Skeletal muscle tissue (tissue), 4 donors: ENCODE measurements around the gene CFAP299. TPM values are rescaled to one million over a fixed set of nuclear protein-coding genes. Genes with fewer than 3 reads are reported as not detected.
"Not testable (repeated sequence)": the region's sequence is repeated elsewhere in the genome, so short reads cannot be mapped to it uniquely, and the experiment has no call there.

Source experiments
- H3K27ac ChIP-seq: one replicate; pipeline ENCODE4 v1.7.0; 2013; ENCODE audit warnings: mild to moderate bottlenecking, low read depth, low read length, inconsistent platforms
- H3K27me3 ChIP-seq, 3 donors: one replicate each; pipeline ENCODE4 v1.7.0; 2013; ENCODE audit warnings: low read length in 3 of 3; ENCODE audit not compliant: control insufficient read depth in 3 of 3, insufficient read depth in 3 of 3
- H3K36me3 ChIP-seq, 3 donors: one replicate each; pipeline ENCODE4 v1.7.0; 2013; ENCODE audit warnings: low read length in 3 of 3; ENCODE audit not compliant: control insufficient read depth in 3 of 3, insufficient read depth in 3 of 3
- H3K4me1 ChIP-seq, 3 donors: one replicate each; pipeline ENCODE4 v1.7.0; 2013; ENCODE audit warnings: low read length in 3 of 3, mild to moderate bottlenecking in 3 of 3; ENCODE audit not compliant: control insufficient read depth in 3 of 3, insufficient read depth in 3 of 3
- H3K4me3 ChIP-seq, 3 donors: one replicate each; pipeline ENCODE4 v1.7.0; 2013; ENCODE audit warnings: low read length in 3 of 3
- H3K9ac ChIP-seq, 3 donors: one replicate each; pipeline ENCODE4 v1.7.0; 2013; ENCODE audit warnings: low read length in 3 of 3, mild to moderate bottlenecking in 3 of 3, moderate library complexity in 2 of 3, low read depth in 1 of 3
- H3K9me3 ChIP-seq, 3 donors: one replicate each; pipeline ENCODE4 v1.7.0; 2013; ENCODE audit warnings: low read length in 3 of 3; ENCODE audit not compliant: control insufficient read depth in 3 of 3
- total RNA-seq: library from RNA; depleted of rRNA; stranded (reverse); fragments of >200 nt; gene quantifications from one replicate; pipeline ENCODE4 v1.2.3, GENCODE V29; 2014
- donor health status: Osteomylitis.

The CFAP299 gene
- total RNA-seq, 1 donor from 2014 or later: 0.52 TPM

DNA sequence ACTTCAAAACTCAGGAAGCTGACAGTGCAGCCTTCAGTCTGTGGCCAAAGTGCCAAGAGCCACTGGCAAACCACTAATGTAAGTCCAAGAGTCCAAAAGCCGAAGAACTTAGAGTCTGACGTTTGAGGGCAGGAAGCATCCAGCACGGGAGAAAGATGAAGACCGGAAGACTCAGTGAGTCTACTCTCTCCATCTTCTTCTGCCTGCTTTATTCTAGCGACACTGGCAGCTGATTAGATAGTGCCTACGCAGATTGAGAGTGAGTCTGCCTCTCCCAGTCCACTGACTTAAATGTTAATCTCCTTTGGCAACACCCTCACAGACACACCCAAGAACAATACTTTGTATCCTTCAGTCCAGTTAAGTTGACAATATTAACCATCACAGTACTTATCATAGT is 414.0 kb downstream of the CFAP299 start:
- not testable (repeated sequence) for H3K4me3 ChIP-seq, H3K27ac ChIP-seq, H3K4me1 ChIP-seq, H3K36me3 ChIP-seq, H3K9ac ChIP-seq, H3K27me3 ChIP-seq, H3K9me3 ChIP-seq

- no peaks in the 10 kb centered on the region for H3K36me3 ChIP-seq
- H3K4me1 ChIP-seq: no peaks in the 10 kb centered on the region
- H3K4me3 ChIP-seq: no peak overlapping the region
- no peaks in the 10 kb centered on the region for H3K27me3 ChIP-seq
- H3K9me3 ChIP-seq: no peaks in the 10 kb centered on the region
- H3K9ac ChIP-seq: no peak overlapping the region
- H3K27ac ChIP-seq: no peak overlapping the region
Observed at GRCh38 chr4:80751200-80751599, 415.7 kb downstream of the CFAP299 start.

DNA sequence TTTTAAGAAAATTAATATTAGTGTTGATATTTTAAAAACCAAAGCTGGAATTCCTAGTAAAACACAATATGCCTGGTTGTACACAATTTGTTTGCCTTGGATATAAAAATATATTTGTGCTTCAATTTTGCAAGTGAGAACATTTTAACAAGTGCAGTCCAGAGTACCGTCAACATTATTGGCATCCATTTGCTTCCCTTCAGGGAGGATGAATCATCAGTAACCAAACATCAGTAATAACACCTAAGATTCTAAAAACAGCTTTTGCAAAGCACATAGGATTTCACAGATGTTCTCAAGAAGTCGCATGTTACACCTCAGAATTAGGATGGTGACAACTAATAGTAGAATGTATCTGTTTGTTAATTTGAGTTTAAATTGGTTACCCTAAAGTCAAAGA is 432.4 kb downstream of the CFAP299 start:
- Histone ChIP-seq H3K27ac (no peak overlapping the region), H3K9ac (no peak overlapping the region), H3K27me3 (no peaks in the 10 kb centered on the region), H3K9me3 (no peaks in the 10 kb centered on the region), H3K4me3 (no peak overlapping the region), H3K36me3 (no peaks in the 10 kb centered on the region), H3K4me1 (no peaks in the 10 kb centered on the region)

GRCh38 chr4:80776168-80776567 is 440.6 kb downstream of the CFAP299 start:
- Histone ChIP-seq H3K9me3 (no peaks in the 10 kb centered on the region), H3K9ac (no peak overlapping the region), H3K27ac (no peak overlapping the region), H3K4me1 (no peaks in the 10 kb centered on the region), H3K4me3 (no peak overlapping the region), H3K36me3 (no peaks in the 10 kb centered on the region), H3K27me3 (no peaks in the 10 kb centered on the region)

DNA sequence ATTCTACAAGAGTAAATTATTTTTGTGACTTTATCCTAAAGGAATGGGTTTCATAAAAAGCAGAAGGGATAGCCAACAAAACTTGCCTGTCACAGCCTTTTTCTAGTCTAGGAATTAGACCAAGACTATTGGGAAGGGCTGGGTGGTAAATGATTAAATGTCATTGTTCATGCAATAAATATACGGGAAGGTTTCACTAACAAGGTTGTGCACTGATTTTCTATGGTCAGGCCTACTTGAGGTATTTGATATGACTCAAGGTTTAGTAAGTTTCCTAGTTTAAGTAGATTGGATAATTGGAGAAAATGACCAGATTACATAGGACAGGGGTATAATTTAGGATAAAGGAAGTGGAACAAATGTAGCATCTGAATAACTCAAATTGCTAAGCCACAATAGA is 445.9 kb downstream of the CFAP299 start:
- Histone ChIP-seq H3K9ac (no peak overlapping the region), H3K27ac (no peak overlapping the region), H3K36me3 (no peaks in the 10 kb centered on the region), H3K27me3 (no peaks in the 10 kb centered on the region), H3K4me1 (no peaks in the 10 kb centered on the region), H3K4me3 (no peak overlapping the region), H3K9me3 (no peaks in the 10 kb centered on the region)

- Histone ChIP-seq H3K9me3 (no peaks in the 10 kb centered on the region), H3K36me3 (no peaks in the 10 kb centered on the region), H3K27me3 (no peaks in the 10 kb centered on the region), H3K9ac (no peak overlapping the region), H3K4me3 (no peak overlapping the region), H3K4me1 (no peaks in the 10 kb centered on the region), H3K27ac (no peak overlapping the region)
Observed at GRCh38 chr4:80787306-80787705, 451.8 kb downstream of the CFAP299 start.

GRCh38 chr4:80788798-80789197 is 453.3 kb downstream of the CFAP299 start:
- Histone ChIP-seq H3K4me1 (no peaks in the 10 kb centered on the region), H3K9me3 (no peaks in the 10 kb centered on the region), H3K36me3 (no peaks in the 10 kb centered on the region), H3K27me3 (no peaks in the 10 kb centered on the region), H3K27ac (no peak overlapping the region), H3K4me3 (no peak overlapping the region), H3K9ac (no peak overlapping the region)

DNA sequence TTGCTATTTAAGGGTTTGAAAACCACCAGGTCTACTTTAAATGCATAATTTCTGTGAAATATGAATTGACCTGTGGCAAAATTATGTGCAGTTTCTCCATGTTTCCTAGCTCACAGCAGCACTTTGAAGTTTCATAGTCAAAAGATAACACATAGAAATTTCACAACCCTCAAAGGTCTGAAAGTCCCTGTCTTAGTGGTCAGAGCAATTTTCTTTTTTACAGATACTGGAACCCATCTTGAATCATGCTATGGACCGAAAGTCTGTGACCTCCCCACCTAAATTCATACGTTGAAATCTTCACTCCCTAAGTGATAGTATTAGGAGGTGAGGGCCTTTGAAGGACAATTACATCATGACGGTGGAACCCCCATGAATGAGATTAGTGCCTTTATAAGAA is 454.6 kb downstream of the CFAP299 start:
- no peaks in the 10 kb centered on the region for H3K27me3 ChIP-seq
- no peak overlapping the region for H3K27ac ChIP-seq
- no peaks in the 10 kb centered on the region for H3K4me1 ChIP-seq
- H3K36me3 ChIP-seq: no peaks in the 10 kb centered on the region
- no peak overlapping the region for H3K9ac ChIP-seq
- H3K9me3 ChIP-seq: no peaks in the 10 kb centered on the region
- H3K4me3 ChIP-seq: no peak overlapping the region

- not testable (repeated sequence) for H3K4me1 ChIP-seq, H3K27ac ChIP-seq, H3K4me3 ChIP-seq, H3K9ac ChIP-seq, H3K9me3 ChIP-seq, H3K36me3 ChIP-seq, H3K27me3 ChIP-seq
Observed at GRCh38 chr4:80793660-80794059, 458.1 kb downstream of the CFAP299 start.

- Histone ChIP-seq H3K9me3 (no peaks in the 10 kb centered on the region), H3K36me3 (no peaks in the 10 kb centered on the region), H3K27me3 (no peaks in the 10 kb centered on the region), H3K4me3 (no peak overlapping the region), H3K9ac (no peak overlapping the region), H3K4me1 (no peaks in the 10 kb centered on the region), H3K27ac (no peak overlapping the region)
Observed at GRCh38 chr4:80798082-80798481, 462.6 kb downstream of the CFAP299 start.

DNA sequence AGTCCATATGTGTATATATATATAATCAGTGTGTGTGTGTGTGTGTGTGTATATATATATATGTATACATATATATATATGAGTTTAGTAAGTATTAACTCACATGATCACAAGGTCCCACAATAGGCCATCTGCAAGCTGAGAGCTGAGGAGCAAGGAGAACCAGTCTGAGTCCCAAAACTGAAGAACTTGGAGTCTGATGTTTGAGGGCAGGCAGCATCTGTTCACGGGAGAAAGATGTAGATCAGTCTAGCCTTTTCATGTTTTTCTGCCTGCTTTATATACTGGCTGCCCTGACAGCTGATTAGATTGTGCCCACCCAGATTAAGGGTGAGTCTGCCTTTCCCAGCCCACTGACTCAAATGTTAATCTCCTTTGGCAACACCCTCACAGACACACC is 465.2 kb downstream of the CFAP299 start:
- H3K4me1 ChIP-seq, H3K9me3 ChIP-seq: not testable (repeated sequence)

More for the DNA sequence above, 465.2 kb downstream of the CFAP299 start:
- not testable (repeated sequence) for H3K36me3 ChIP-seq, H3K4me3 ChIP-seq, H3K9ac ChIP-seq, H3K27ac ChIP-seq, H3K27me3 ChIP-seq
